SH-SY5Y (cell line): Measurements from ENCODE around the gene LRRC55.

Source experiments
- GATA2 ChIP-seq: IDR thresholded peaks from 2 replicates; pipeline ENCODE4 v1.6.1; 2011; ENCODE audit warnings: mild to moderate bottlenecking, low read depth, low read length
- GATA3 ChIP-seq: IDR thresholded peaks from 2 replicates; pipeline ENCODE4 v1.6.1; 2011; ENCODE audit warnings: low read depth, mild to moderate bottlenecking, low read length, moderate library complexity

Gene LRRC55

GRCh38 chr11:57174656-57175055, 7.1 kb upstream of the LRRC55 start:
- TF ChIP-seq GATA3 (no peak), GATA2 (no peak)

GRCh38 chr11:57175478-57175877, 6.3 kb upstream of the LRRC55 start:
- no peak for TF ChIP-seq GATA3
- no peak for TF ChIP-seq GATA2

- TF ChIP-seq GATA3 = no peak
- TF ChIP-seq GATA2 = no peak
Observed at GRCh38 chr11:57178334-57178733, 3.4 kb upstream of the LRRC55 start.

- TF ChIP-seq GATA2 (no peak), GATA3 (no peak)
Observed at GRCh38 chr11:57179681-57180080, 2.1 kb upstream of the LRRC55 start.

GRCh38 chr11:57180081-57180561, 1.6 kb upstream of the LRRC55 start:
- TF ChIP-seq GATA2 (no peak), GATA3 (no peak)

GRCh38 chr11:57180964-57181363, 789 bp upstream of the LRRC55 start:
- TF ChIP-seq GATA2 (no peak), GATA3 (no peak)

GRCh38 chr11:57182896-57183295, 1.1 kb downstream of the LRRC55 start:
- TF ChIP-seq GATA3 = no peak
- no peak for TF ChIP-seq GATA2

GRCh38 chr11:57190548-57190947, 8.8 kb downstream of the LRRC55 start:
- TF ChIP-seq GATA2 = no peak
- TF ChIP-seq GATA3 = no peak

- TF ChIP-seq GATA2 = no peak
- no peak for TF ChIP-seq GATA3
Observed at GRCh38 chr11:57191311-57192219, 9.8 kb downstream of the LRRC55 start.

- TF ChIP-seq GATA3 = no peak
- TF ChIP-seq GATA2 = no peak
Observed at GRCh38 chr11:57192316-57192715, 10.6 kb downstream of the LRRC55 start.

- TF ChIP-seq GATA3 (no peak), GATA2 (no peak)
Observed at GRCh38 chr11:57196596-57196995, 14.8 kb downstream of the LRRC55 start.

- TF ChIP-seq GATA2 = no peak
- no peak for TF ChIP-seq GATA3
Observed at GRCh38 chr11:57197762-57198161, 16.0 kb downstream of the LRRC55 start.

- TF ChIP-seq GATA3 (no peak), GATA2 (no peak)
Observed at GRCh38 chr11:57199330-57199729, 17.6 kb downstream of the LRRC55 start.

- no peak for TF ChIP-seq GATA2
- no peak for TF ChIP-seq GATA3
Observed at GRCh38 chr11:57200917-57201316, 19.2 kb downstream of the LRRC55 start.

- TF ChIP-seq GATA2 (no peak), GATA3 (no peak)
Observed at GRCh38 chr11:57202281-57202680, 20.5 kb downstream of the LRRC55 start.

- TF ChIP-seq GATA2 = no peak
- no peak for TF ChIP-seq GATA3
Observed at GRCh38 chr11:57203359-57203758, 21.6 kb downstream of the LRRC55 start.
